Small intestine (tissue), 7 donors: Measurements from ENCODE around the gene TRMT6. TPM values are rescaled to one million over a fixed set of nuclear protein-coding genes. Genes with fewer than 3 reads are reported as not detected.

ENCODE experiments used
- DNase-seq, 2 donors: peaks; one replicate each; pipeline versions ENCODE4 v3.0.0 to v3.0.0-alpha.2; 2013
- FAIRE-seq: peaks from 2 replicates; lab custom pipeline; 2012; peaks lifted over from hg19 to GRCh38; lab: Jason Lieb, UNC
- H3K27ac ChIP-seq, 3 donors: one replicate each; pipeline ENCODE4 v1.5.1; 2013; ENCODE audit warnings: low read length in 2 of 3, mild to moderate bottlenecking in 2 of 3, control low read depth in 1 of 3, inconsistent platforms in 1 of 3, low read depth in 1 of 3, moderate library complexity in 1 of 3
- H3K27me3 ChIP-seq, 3 donors: one replicate each; pipeline ENCODE4 v1.6.1; 2013; ENCODE audit warnings: low read length in 3 of 3, inconsistent platforms in 1 of 3; ENCODE audit not compliant: control insufficient read depth in 3 of 3, insufficient read depth in 3 of 3
- H3K36me3 ChIP-seq, 3 donors: one replicate each; pipeline ENCODE4 v1.6.1; 2013; ENCODE audit warnings: low read length in 3 of 3, inconsistent platforms in 1 of 3, low read depth in 1 of 3, mild to moderate bottlenecking in 1 of 3, moderate library complexity in 1 of 3; ENCODE audit not compliant: control insufficient read depth in 3 of 3, insufficient read depth in 2 of 3
- H3K4me1 ChIP-seq, 3 donors: one replicate each; pipeline ENCODE4 v1.6.1; 2013; ENCODE audit warnings: low read length in 2 of 3, inconsistent platforms in 1 of 3, low read depth in 1 of 3, mild to moderate bottlenecking in 1 of 3, moderate library complexity in 1 of 3; ENCODE audit not compliant: control insufficient read depth in 3 of 3, insufficient read depth in 2 of 3
- H3K4me3 ChIP-seq, 3 donors: one replicate each; pipeline ENCODE4 v1.5.1; 2013; ENCODE audit warnings: low read length in 3 of 3, control low read depth in 1 of 3, inconsistent platforms in 1 of 3, low read depth in 1 of 3, mild to moderate bottlenecking in 1 of 3, moderate library complexity in 1 of 3
- H3K9me3 ChIP-seq, 2 donors: one replicate each; pipeline ENCODE4 v1.6.1; 2013; ENCODE audit warnings: low read depth in 1 of 2, low read length in 1 of 2; ENCODE audit not compliant: control insufficient read depth in 2 of 2, insufficient read depth in 1 of 2
- WGBS, 3 donors: extraction: QIAGEN DNeasy Blood & Tissue Kit; methylation state at CpG; one replicate each; pipeline ENCODE4 v1.1.7; 2013; 5-methylcytosine and 5-hydroxymethylcytosine counted together
- polyA plus RNA-seq, 4 donors: library from polyadenylated mRNA; stranded (reverse) in 3 of 4; unstranded in 1 of 4; fragments of 200-250 nt in 3 of 4; fragments of 120-200 nt in 1 of 4; gene quantifications; one replicate each; pipeline versions ENCODE4 v1.2.1 to v1.2.3, GENCODE V29; 2013
- donor health status: healthy with polysubstance abuse.
- donor health status: control.
- donor health status: control.
- donor health status: Bipolar disorder and iron deficiency.
- donor health status: healthy.

Gene TRMT6
- polyA plus RNA-seq, 4 donors, result 6.2 to 10.3 (median 8.6) TPM

- FAIRE-seq (no peak), DNase-seq (no peak)
- Histone ChIP-seq H3K27ac (no peak overlapping the region), H3K27me3 (no peaks in the 10 kb centered on the region), H3K36me3 (peaks cover 17 to 28% (median 18%) of the 10 kb centered on the region in 3 donors), H3K4me1 (no peaks in the 10 kb centered on the region), H3K4me3 (no peak overlapping the region), H3K9me3 (no peaks in the 10 kb centered on the region)
- WGBS, 3 donors, result 80 to 84% (median 81%) methylated on average over 6 of the region's 6 CpGs
Observed at GRCh38 chr20:5938456-5939029, 11.8 kb downstream of the TRMT6 start.

DNA sequence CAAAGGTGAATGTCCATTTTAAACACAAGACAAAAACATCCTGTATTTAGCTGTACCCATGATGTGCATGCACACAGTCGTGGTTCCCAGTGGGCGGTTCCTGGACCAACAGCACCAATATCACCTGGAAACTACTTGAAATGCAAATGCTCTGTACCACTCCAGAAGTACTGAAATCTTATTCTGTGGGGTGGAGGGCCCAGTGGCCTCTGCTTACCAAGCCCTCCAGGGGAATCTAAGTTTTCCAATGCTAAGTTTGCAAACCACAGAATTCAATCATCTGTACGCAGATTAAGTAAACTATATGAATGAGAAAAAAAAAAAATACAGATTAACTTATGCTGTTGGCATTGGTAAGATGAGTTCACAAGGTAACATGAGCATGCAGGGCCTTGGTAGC lies 14.1 kb downstream of the TRMT6 start:
- 66 to 76% (median 68%) methylated on average over 3 of the region's 3 CpGs for WGBS, 3 donors
- FAIRE-seq (no peak), DNase-seq (no peak)
- H3K36me3 ChIP-seq, result peaks cover 6 to 16% (median 6%) of the 10 kb centered on the region in 3 donors
- no peaks in the 10 kb centered on the region for H3K9me3 ChIP-seq
- no peaks in the 10 kb centered on the region for H3K27me3 ChIP-seq
- no peak overlapping the region for H3K27ac ChIP-seq
- no peak overlapping the region for H3K4me3 ChIP-seq
- H3K4me1 ChIP-seq, result no peaks in the 10 kb centered on the region

DNA sequence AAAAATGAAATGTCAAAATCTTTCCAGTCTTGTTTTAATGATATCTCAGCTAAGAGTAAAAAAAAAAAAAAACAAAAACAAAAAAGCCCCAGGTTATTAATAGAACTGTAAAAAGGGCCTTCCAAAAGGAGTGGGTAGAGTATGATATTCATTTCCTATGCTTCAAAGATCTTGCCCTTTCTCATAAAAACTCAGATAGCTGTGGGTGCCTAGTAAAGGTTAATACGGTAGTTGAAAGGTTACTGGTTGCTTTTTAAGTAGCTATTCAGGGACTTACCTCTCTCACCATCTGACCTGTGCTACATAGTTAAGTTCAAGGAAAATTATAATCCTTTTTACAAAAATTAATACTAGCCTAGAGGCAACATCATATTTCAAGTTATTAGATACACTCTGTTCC lies 14.9 kb downstream of the TRMT6 start:
- H3K27me3 ChIP-seq, result no peaks in the 10 kb centered on the region
- no peak overlapping the region for H3K27ac ChIP-seq
- H3K36me3 ChIP-seq, result peaks cover 0 to 8% (median 3%) of the 10 kb centered on the region in 3 donors
- 52 to 77% (median 66%) methylated on average over 1 of the region's 1 CpG for WGBS, 3 donors
- no peaks in the 10 kb centered on the region for H3K9me3 ChIP-seq
- no peaks in the 10 kb centered on the region for H3K4me1 ChIP-seq
- H3K4me3 ChIP-seq, result no peak overlapping the region
- DNase-seq (no peak), FAIRE-seq (no peak)

DNA sequence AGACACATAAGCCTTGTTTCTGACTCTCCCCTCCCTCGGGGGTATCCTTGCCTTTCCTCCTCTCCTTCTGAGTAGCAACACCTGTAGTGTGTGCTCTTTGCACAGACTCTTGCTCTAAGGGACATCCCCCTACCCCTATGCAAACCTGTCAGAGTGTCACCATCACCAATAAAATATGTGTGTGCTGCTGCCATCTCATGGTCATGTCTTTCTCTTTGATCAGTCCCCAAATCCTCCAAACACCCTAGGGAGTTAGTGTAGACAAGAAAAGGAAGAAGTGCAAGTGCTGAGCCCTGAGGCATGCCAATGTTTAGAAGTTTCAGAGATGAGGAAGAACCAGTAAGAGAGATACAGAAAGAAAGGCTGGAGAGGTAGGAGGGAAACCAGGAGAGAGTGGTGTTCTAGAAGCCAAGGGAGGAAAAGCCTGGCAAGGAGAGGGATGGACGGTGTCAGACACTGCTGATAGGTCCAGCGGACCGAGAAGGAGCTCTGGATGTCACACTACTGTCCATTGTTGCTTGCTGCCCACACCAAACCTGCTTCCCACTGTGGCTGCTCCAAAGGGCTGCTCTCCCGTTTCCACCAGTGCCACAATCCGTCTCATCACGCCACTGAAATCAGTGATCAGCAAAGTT lies 16.4 kb downstream of the TRMT6 start:
- H3K27me3 ChIP-seq, result no peaks in the 10 kb centered on the region
- peaks cover 0 to 2% (median 0%) of the 10 kb centered on the region in 3 donors for H3K36me3 ChIP-seq
- FAIRE-seq, result no peak
- no peaks in the 10 kb centered on the region for H3K4me1 ChIP-seq
- 63 to 77% (median 75%) methylated on average over 7 of the region's 7 CpGs for WGBS, 3 donors
- H3K9me3 ChIP-seq, result no peaks in the 10 kb centered on the region
- DNase-seq, result peak in 1 of 2 donors; percentile 14
- H3K27ac ChIP-seq, result no peak overlapping the region
- H3K4me3 ChIP-seq, result no peak overlapping the region

DNA sequence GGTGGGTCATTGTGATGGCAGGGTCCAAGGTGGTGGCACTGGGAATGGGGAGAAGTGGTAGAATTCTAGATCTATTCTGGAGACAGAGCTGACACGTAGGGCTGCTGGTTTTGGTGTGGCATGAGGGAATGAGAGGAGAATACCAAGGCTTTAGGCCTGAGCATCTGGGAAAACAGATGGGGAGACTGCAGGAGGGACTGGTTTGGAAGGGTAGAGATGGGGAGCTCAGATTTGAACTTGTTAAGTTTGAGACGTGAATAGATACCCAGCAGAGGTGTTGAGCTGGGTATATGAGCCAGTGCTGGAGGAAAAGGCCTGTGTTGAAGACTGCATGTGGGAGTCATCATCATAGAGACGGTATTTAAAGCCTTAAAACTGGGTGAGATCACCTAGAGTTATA lies 17.5 kb downstream of the TRMT6 start:
- Histone ChIP-seq H3K4me1 (no peaks in the 10 kb centered on the region), H3K36me3 (no peaks in the 10 kb centered on the region), H3K9me3 (no peaks in the 10 kb centered on the region), H3K27me3 (peaks cover 0 to 4% (median 0%) of the 10 kb centered on the region in 3 donors), H3K27ac (no peak overlapping the region), H3K4me3 (no peak overlapping the region)
- FAIRE-seq (no peak), DNase-seq (no peak)
- WGBS, 3 donors, result 75 to 87% (median 82%) methylated on average over 3 of the region's 3 CpGs

DNA sequence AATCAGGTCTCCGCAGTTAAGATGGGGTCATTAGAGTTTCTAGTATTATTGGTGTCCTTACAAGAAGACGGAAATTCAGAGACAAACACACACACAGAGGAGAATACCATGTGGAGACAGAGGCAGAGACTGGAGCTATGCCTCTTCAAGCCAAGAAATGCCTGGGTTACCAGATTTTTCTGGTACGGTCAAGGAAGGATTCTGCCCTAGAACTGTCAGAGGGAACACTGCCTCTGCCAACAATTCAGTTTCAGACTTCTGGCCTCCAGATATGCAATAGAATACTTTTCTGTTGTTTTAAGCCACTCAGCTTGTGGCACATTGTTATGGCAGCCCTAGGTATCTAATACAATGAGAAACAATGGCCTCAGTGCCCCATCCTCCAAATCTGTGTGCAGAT lies 18.9 kb downstream of the TRMT6 start:
- no peaks in the 10 kb centered on the region for H3K4me1 ChIP-seq
- DNase-seq, result no peak
- H3K27me3 ChIP-seq, result peaks cover 0 to 4% (median 0%) of the 10 kb centered on the region in 3 donors
- H3K27ac ChIP-seq, result no peak overlapping the region
- WGBS, 3 donors, result 88 to 97% (median 93%) methylated on average over 3 of the region's 3 CpGs
- no peaks in the 10 kb centered on the region for H3K36me3 ChIP-seq
- FAIRE-seq, result no peak
- H3K9me3 ChIP-seq, result no peaks in the 10 kb centered on the region
- no peak overlapping the region for H3K4me3 ChIP-seq

- Histone ChIP-seq H3K4me3 (no peak overlapping the region), H3K27ac (no peak overlapping the region), H3K27me3 (peaks cover 0 to 4% (median 0%) of the 10 kb centered on the region in 3 donors), H3K4me1 (no peaks in the 10 kb centered on the region), H3K36me3 (no peaks in the 10 kb centered on the region), H3K9me3 (no peaks in the 10 kb centered on the region)
- 73 to 74% (median 74%) methylated on average over 8 of the region's 8 CpGs for WGBS, 3 donors
- DNase-seq (no peak), FAIRE-seq (no peak)
Observed at GRCh38 chr20:5928836-5929715, 21.3 kb downstream of the TRMT6 start.

- 76 to 82% (median 81%) methylated on average over 11 of the region's 11 CpGs for WGBS, 3 donors
- Histone ChIP-seq H3K4me3 (no peak overlapping the region), H3K9me3 (no peaks in the 10 kb centered on the region), H3K4me1 (no peaks in the 10 kb centered on the region), H3K36me3 (no peaks in the 10 kb centered on the region), H3K27ac (no peak overlapping the region), H3K27me3 (peaks cover 0 to 4% (median 0%) of the 10 kb centered on the region in 3 donors)
- FAIRE-seq (no peak), DNase-seq (no peak)
Observed at GRCh38 chr20:5927749-5928462, 22.4 kb downstream of the TRMT6 start.
